ENCODE results near the gene NNMT. TPM values are rescaled to one million over a fixed set of nuclear protein-coding genes. Genes with fewer than 3 reads are reported as not detected.

NNMT gene
- 51.2 and 59.6 TPM in 2 replicates for total RNA-seq (2014; rRNA removed; shearing (Covaris generic))

GRCh38 chr11:114295676-114296604 lies at the start of gene NNMT:
Gene NNMT, plus strand, starts transcription at chr11:114296399. Its CDS starts 158 bp downstream, at chr11:114296557.
- no peaks in the 10 kb centered on the region; the same call in 1 of the 2 replicates for H3K9me3 ChIP-seq (replicated peaks)
- H3K27ac ChIP-seq: peak within 1 kb of the TSS; percentile 97
- H3K4me1 ChIP-seq: peaks cover 42% of the 10 kb centered on the region
- DNase-seq: peak; percentile 76 to 81
- H3K27me3 ChIP-seq: no peaks in the 10 kb centered on the region
- H3K4me3 ChIP-seq: peak within 1 kb of the TSS; percentile 65
- peaks cover 31% of the 10 kb centered on the region for H3K36me3 ChIP-seq

GRCh38 chr11:114247070-114247789 lies 49.0 kb upstream of the NNMT start:
- Histone ChIP-seq H3K9me3 (replicated peaks) (no peaks in the 10 kb centered on the region), H3K4me1 (no peaks in the 10 kb centered on the region), H3K27ac (no peak overlapping the region), H3K27me3 (no peaks in the 10 kb centered on the region; the same call in 1 of the 2 replicates), H3K36me3 (no peaks in the 10 kb centered on the region), H3K4me3 (no peak overlapping the region)
- no peak for DNase-seq

- Histone ChIP-seq H3K9me3 (replicated peaks) (no peaks in the 10 kb centered on the region), H3K4me3 (no peak overlapping the region), H3K36me3 (no peaks in the 10 kb centered on the region), H3K27ac (no peak overlapping the region), H3K27me3 (no peaks in the 10 kb centered on the region), H3K4me1 (no peaks in the 10 kb centered on the region)
- no peak for DNase-seq
Observed at GRCh38 chr11:114250180-114250579, 46.0 kb upstream of the NNMT start.

- H3K4me3 ChIP-seq: no peak overlapping the region
- H3K36me3 ChIP-seq: no peaks in the 10 kb centered on the region
- no peak for DNase-seq
- no peaks in the 10 kb centered on the region for H3K9me3 ChIP-seq (replicated peaks)
- no peak overlapping the region for H3K27ac ChIP-seq
- no peaks in the 10 kb centered on the region for H3K4me1 ChIP-seq
- no peaks in the 10 kb centered on the region for H3K27me3 ChIP-seq
Observed at GRCh38 chr11:114250993-114251814, 45.0 kb upstream of the NNMT start.

GRCh38 chr11:114251815-114252337 lies 44.3 kb upstream of the NNMT start:
- Histone ChIP-seq H3K36me3 (no peaks in the 10 kb centered on the region), H3K9me3 (replicated peaks) (no peaks in the 10 kb centered on the region), H3K27ac (no peak overlapping the region), H3K4me3 (no peak overlapping the region), H3K4me1 (no peaks in the 10 kb centered on the region), H3K27me3 (no peaks in the 10 kb centered on the region)
- DNase-seq: no peak

- no peaks in the 10 kb centered on the region for H3K36me3 ChIP-seq
- no peaks in the 10 kb centered on the region for H3K27me3 ChIP-seq
- H3K4me3 ChIP-seq: no peak overlapping the region
- no peaks in the 10 kb centered on the region for H3K9me3 ChIP-seq (replicated peaks)
- DNase-seq: no peak
- no peaks in the 10 kb centered on the region for H3K4me1 ChIP-seq
- H3K27ac ChIP-seq: no peak overlapping the region
Observed at GRCh38 chr11:114252767-114253166, 43.4 kb upstream of the NNMT start.

GRCh38 chr11:114253771-114254170 lies 42.4 kb upstream of the NNMT start:
- DNase-seq: no peak

GRCh38 chr11:114254571-114255146 lies 41.5 kb upstream of the NNMT start:
- Histone ChIP-seq H3K4me1 (no peaks in the 10 kb centered on the region), H3K4me3 (no peak overlapping the region), H3K27me3 (no peaks in the 10 kb centered on the region), H3K36me3 (no peaks in the 10 kb centered on the region), H3K9me3 (replicated peaks) (no peaks in the 10 kb centered on the region), H3K27ac (no peak overlapping the region)
- DNase-seq: no peak

More at GRCh38 chr11:114253771-114254170, 42.4 kb upstream of the NNMT start:
- Histone ChIP-seq H3K4me1 (no peaks in the 10 kb centered on the region), H3K27ac (no peak overlapping the region), H3K36me3 (no peaks in the 10 kb centered on the region), H3K9me3 (replicated peaks) (no peaks in the 10 kb centered on the region), H3K4me3 (no peak overlapping the region), H3K27me3 (no peaks in the 10 kb centered on the region)

- no peaks in the 10 kb centered on the region for H3K4me1 ChIP-seq
Observed at GRCh38 chr11:114255289-114255688, 40.9 kb upstream of the NNMT start.

GRCh38 chr11:114256176-114256966 lies 39.8 kb upstream of the NNMT start:
- Histone ChIP-seq H3K9me3 (replicated peaks) (no peaks in the 10 kb centered on the region), H3K4me1 (no peaks in the 10 kb centered on the region), H3K4me3 (no peak overlapping the region), H3K27ac (no peak overlapping the region), H3K36me3 (no peaks in the 10 kb centered on the region), H3K27me3 (no peaks in the 10 kb centered on the region)
- DNase-seq: no peak

More at GRCh38 chr11:114255289-114255688, 40.9 kb upstream of the NNMT start:
- DNase-seq: no peak
- H3K9me3 ChIP-seq (replicated peaks): no peaks in the 10 kb centered on the region
- H3K27me3 ChIP-seq: no peaks in the 10 kb centered on the region
- H3K4me3 ChIP-seq: no peak overlapping the region
- H3K36me3 ChIP-seq: no peaks in the 10 kb centered on the region
- no peak overlapping the region for H3K27ac ChIP-seq

GRCh38 chr11:114256967-114257286 lies 39.3 kb upstream of the NNMT start:
- no peaks in the 10 kb centered on the region for H3K4me1 ChIP-seq
- H3K4me3 ChIP-seq: no peak overlapping the region
- H3K27me3 ChIP-seq: no peaks in the 10 kb centered on the region
- DNase-seq: no peak
- H3K9me3 ChIP-seq (replicated peaks): no peaks in the 10 kb centered on the region
- no peak overlapping the region for H3K27ac ChIP-seq
- H3K36me3 ChIP-seq: no peaks in the 10 kb centered on the region

GRCh38 chr11:114257621-114258558 lies 38.3 kb upstream of the NNMT start:
- no peaks in the 10 kb centered on the region for H3K9me3 ChIP-seq (replicated peaks)
- H3K27me3 ChIP-seq: no peaks in the 10 kb centered on the region
- H3K36me3 ChIP-seq: no peaks in the 10 kb centered on the region
- no peak for DNase-seq
- H3K27ac ChIP-seq: no peak overlapping the region
- H3K4me3 ChIP-seq: no peak overlapping the region
- H3K4me1 ChIP-seq: no peaks in the 10 kb centered on the region

GRCh38 chr11:114258696-114259095 lies 37.5 kb upstream of the NNMT start:
- Histone ChIP-seq H3K36me3 (no peaks in the 10 kb centered on the region), H3K4me3 (no peak overlapping the region), H3K27me3 (no peaks in the 10 kb centered on the region), H3K9me3 (replicated peaks) (no peaks in the 10 kb centered on the region), H3K4me1 (no peaks in the 10 kb centered on the region), H3K27ac (no peak overlapping the region)
- no peak for DNase-seq

All from SJCRH30 (cell line).